Endothelial cell of umbilical vein (primary cell): ENCODE data around the gene MAL. TPM values are rescaled to one million over a fixed set of nuclear protein-coding genes. Genes with fewer than 3 reads are reported as not detected.

Experiments
- BruUV-seq: library from RNA; stranded (reverse); fragments of 400-500 nt; replicated peaks from 2 replicates; lab custom pipeline; 2021; lab: Mats Ljungman, UMichigan
- CTCF ChIA-PET: fragments of 300-600, 350-600 bp; sonication (Branson Sonifier 250); formaldehyde crosslinking; loops from one replicate; lab custom pipeline; 2021; ENCODE audit warnings: antibody characterized with exemption, inconsistent platforms; lab: Charles Lee
- POLR2A ChIA-PET: fragments of 300-600, 350-600 bp; sonication (Branson Sonifier 250); formaldehyde crosslinking; loops from one replicate; lab custom pipeline; 2021; ENCODE audit warnings: antibody characterized with exemption, inconsistent platforms; lab: Charles Lee
- DNase-seq: peaks from one replicate; pipeline ENCODE4 v3.0.0-alpha.2; 2011; ENCODE audit warnings: low read depth, low spot score
- FAIRE-seq: peaks from 2 replicates; lab custom pipeline; 2011; peaks lifted over from hg19 to GRCh38; lab: Jason Lieb, UNC
- H2AFZ ChIP-seq: 2 replicates; pipeline ENCODE4 v1.6.0; 2012; ENCODE audit warnings: low read depth, low read length, control low read depth, inconsistent platforms
- H3K27ac ChIP-seq: 2 replicates; pipeline ENCODE4 v1.5.1; 2011; ENCODE audit warnings: low read depth, mild to moderate bottlenecking, control low read depth, low read length, moderate library complexity; ENCODE audit not compliant: insufficient read depth
- H3K27me3 ChIP-seq, 2 experiments: 2 replicates each; pipeline versions ENCODE4 v1.6.0 to v1.6.1; 2011; ENCODE audit warnings: low read length in 2 of 2, mixed read lengths in 1 of 2; ENCODE audit not compliant: control insufficient read depth in 2 of 2, insufficient read depth in 2 of 2
- H3K36me3 ChIP-seq, 2 experiments: 2 replicates in 1 of 2; 3 replicates in 1 of 2; pipeline ENCODE4 v1.5.1; 2011; ENCODE audit warnings: low read length in 2 of 2, mild to moderate bottlenecking in 1 of 2, moderate library complexity in 1 of 2; ENCODE audit not compliant: control insufficient read depth in 2 of 2, insufficient read depth in 2 of 2; ENCODE audit errors: extremely low read depth in 1 of 2
- H3K4me1 ChIP-seq: 3 replicates; pipeline ENCODE4 v1.5.1; 2011; ENCODE audit warnings: mild to moderate bottlenecking, low read length; ENCODE audit not compliant: control insufficient read depth, insufficient read depth; ENCODE audit errors: extremely low read depth
- H3K4me2 ChIP-seq: 2 replicates; pipeline ENCODE4 v1.6.1; 2011; ENCODE audit warnings: low read length, control low read depth, mixed read lengths; ENCODE audit not compliant: insufficient read depth
- H3K4me3 ChIP-seq, 3 experiments: fragments of 200-600 bp in 1 of 3; sonication (generic), shearing (Covaris generic) in 1 of 3; replicated peaks in 1 of 3; 2 replicates each; pipeline ENCODE4 v1.5.1; 2011 to 2016; ENCODE audit warnings: control low read depth in 3 of 3, low read length in 3 of 3, mild to moderate bottlenecking in 2 of 3, inconsistent platforms in 1 of 3, low read depth in 1 of 3, moderate library complexity in 1 of 3; ENCODE audit not compliant: insufficient read depth in 1 of 3
- H3K79me2 ChIP-seq: 2 replicates; pipeline ENCODE4 v1.6.0; 2012; ENCODE audit warnings: low read length, inconsistent platforms; ENCODE audit not compliant: control insufficient read depth, insufficient read depth
- H3K9ac ChIP-seq: replicated peaks from 2 replicates; pipeline ENCODE3; 2011; ENCODE audit warnings: low read length, control low read depth; ENCODE audit not compliant: insufficient read depth; ENCODE audit errors: extremely low read depth
- H3K9me1 ChIP-seq: replicated peaks from 3 replicates; pipeline ENCODE4 v1.6.0; 2011; ENCODE audit warnings: mild to moderate bottlenecking, low read length; ENCODE audit not compliant: control insufficient read depth, insufficient read depth; ENCODE audit errors: extremely low read depth
- H3K9me3 ChIP-seq: replicated peaks from 2 replicates; pipeline ENCODE4 v1.5.1; 2012; ENCODE audit warnings: low read length, inconsistent platforms; ENCODE audit not compliant: control insufficient read depth, insufficient read depth
- H4K20me1 ChIP-seq: replicated peaks from 2 replicates; pipeline ENCODE3; 2011; ENCODE audit warnings: mild to moderate bottlenecking, low read length; ENCODE audit not compliant: control insufficient read depth, insufficient read depth; ENCODE audit errors: extremely low read depth
- CTCF ChIP-seq, 2 donors: IDR thresholded peaks; 1 replicate in 1 of 2; 2 replicates in 1 of 2; pipeline ENCODE4 v1.5.1; 2011; ENCODE audit warnings: low read length in 2 of 2, mild to moderate bottlenecking in 2 of 2, moderate library complexity in 2 of 2, control low read depth in 1 of 2, inconsistent platforms in 1 of 2, low read depth in 1 of 2; ENCODE audit not compliant: insufficient read depth in 1 of 2; ENCODE audit errors: extremely low read depth in 1 of 2
- EZH2 ChIP-seq: IDR thresholded peaks from 2 replicates; pipeline ENCODE4 v1.6.1; 2012; ENCODE audit warnings: borderline replicate concordance, low read depth, mild to moderate bottlenecking, moderate library complexity, low read length, inconsistent platforms; ENCODE audit not compliant: severe bottlenecking
- FOS ChIP-seq: IDR thresholded peaks from 2 replicates; pipeline ENCODE4 v1.6.1; 2011; ENCODE audit warnings: mild to moderate bottlenecking, low read length, moderate library complexity, borderline replicate concordance; ENCODE audit not compliant: insufficient read depth
- GATA2 ChIP-seq: IDR thresholded peaks from 2 replicates; pipeline ENCODE4 v1.7.0; 2011; ENCODE audit warnings: low read depth, mild to moderate bottlenecking, moderate library complexity, mixed read lengths, low read length; ENCODE audit not compliant: insufficient read length, insufficient read depth
- JUN ChIP-seq: IDR thresholded peaks from 2 replicates; pipeline ENCODE4 v1.6.1; 2011; ENCODE audit warnings: borderline replicate concordance, low read depth; ENCODE audit not compliant: insufficient read length, insufficient read depth
- MAX ChIP-seq: IDR thresholded peaks from 2 replicates; pipeline ENCODE4 v1.6.1; 2011; ENCODE audit not compliant: insufficient read depth, insufficient read length
- MYC ChIP-seq: IDR thresholded peaks from one replicate; pipeline ENCODE4 v1.6.1; 2011; ENCODE audit warnings: mild to moderate bottlenecking, low read depth, low read length
- POLR2A ChIP-seq: IDR thresholded peaks from 2 replicates; pipeline ENCODE4 v1.6.1; 2012; ENCODE audit warnings: low read depth, mild to moderate bottlenecking, control low read depth, low read length
- POLR2AphosphoS5 ChIP-seq: IDR thresholded peaks from 2 replicates; pipeline ENCODE4 v1.6.1; 2012; ENCODE audit warnings: low read depth, mild to moderate bottlenecking, control low read depth, low read length, moderate library complexity; ENCODE audit not compliant: insufficient read depth
- dilution Hi-C: fragments of 300-500 bp; cut with MboI; formaldehyde crosslinking; loops from one replicate; pipeline ENCODE4 v1.15.0; 2019; ENCODE audit warnings: low sequenced_read_pairs; ENCODE audit not compliant: extremely low pct_ligation_motif_present
- intact Hi-C: fragments of 100-400 bp; cut with micrococcal nuclease; formaldehyde crosslinking; loops from one replicate; pipeline ENCODE4 v1.10.0; 2022
- polyA plus RNA-seq, 4 experiments: library from polyadenylated mRNA; depleted of rRNA in 3 of 4; stranded (reverse) in 3 of 4; unstranded in 1 of 4; fragments of >200 nt; gene quantifications; 2 replicates each; pipeline versions ENCODE4 v1.2.1 to v1.2.3, GENCODE V29; 2011 to 2012; ENCODE audit warnings: missing spikeins in 1 of 4
- total RNA-seq: library from RNA; stranded (reverse); gene quantifications from 2 replicates; pipeline ENCODE4 v1.2.3, GENCODE V29; 2021

MAL gene
- total and polyA plus RNA-seq, 2 donors (not counting 3 experiments of a cell fraction or from before 2014, with no cell fraction given), result not detected

DNA sequence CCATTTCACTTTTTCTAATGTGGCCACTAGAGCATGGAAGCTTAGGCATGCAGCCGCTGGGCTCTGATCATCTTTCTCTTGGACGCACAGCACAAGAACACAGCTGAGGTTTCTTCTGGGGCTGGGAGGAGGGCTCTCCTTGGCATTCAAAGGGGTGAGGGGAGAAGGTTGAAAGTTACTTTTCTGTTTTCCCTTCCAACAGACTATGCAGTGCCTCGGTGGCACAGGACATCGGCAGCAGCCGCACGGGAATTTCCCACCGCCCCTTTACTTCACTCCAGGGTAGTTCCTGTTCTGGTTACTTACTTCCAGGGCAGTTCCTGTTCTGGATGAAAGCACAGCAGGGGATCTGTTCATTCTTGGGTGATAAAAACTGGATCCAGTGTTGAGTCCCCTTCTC lies 18.9 kb upstream of the MAL start:
- no peak for DNase-seq
- H3K4me1 ChIP-seq, result no peaks in the 10 kb centered on the region
- ChIA-PET CTCF (no interaction called here), POLR2A (no interaction called here)
- no peaks in the 10 kb centered on the region for H3K79me2 ChIP-seq
- H3K9ac ChIP-seq, result no peak overlapping the region
- H3K4me2 ChIP-seq, result no peak overlapping the region
- H3K27me3 ChIP-seq, result no peaks in the 10 kb centered on the region
- H3K9me3 ChIP-seq, result no peaks in the 10 kb centered on the region
- intact Hi-C loops (no loop called here), dilution Hi-C loops (no loop called here)
- BruUV-seq, result no TSS peak
- no peak overlapping the region for H3K27ac ChIP-seq
- TF ChIP-seq MAX, result no peak
- TF ChIP-seq POLR2A, result no peak
- no peak for TF ChIP-seq JUN
- no peak for TF ChIP-seq GATA2
- TF ChIP-seq EZH2, result no peak
- no peak for TF ChIP-seq CTCF (IDR thresholded peaks at IDR 0.05; ENCODE audit: extremely low read depth in 1 of 2, insufficient read depth in 1 of 2, low read depth in 1 of 2, low read length in 2 of 2)
- TF ChIP-seq FOS, result no peak
- no peak for TF ChIP-seq POLR2AphosphoS5
- no peak for TF ChIP-seq MYC
- no peaks in the 10 kb centered on the region for H3K9me1 ChIP-seq
- no peaks in the 10 kb centered on the region for H3K36me3 ChIP-seq
- H3K4me3 ChIP-seq, result no peak overlapping the region
- no peak overlapping the region for H2AFZ ChIP-seq
- H4K20me1 ChIP-seq, result no peaks in the 10 kb centered on the region
- FAIRE-seq, result no peak
